Caco-2 (cell line): ENCODE data around the gene YIF1A. TPM values are rescaled to one million over a fixed set of nuclear protein-coding genes. Genes with fewer than 3 reads are reported as not detected.

Experiments used
- BruUV-seq: library from RNA; stranded (reverse); fragments of 400-500 nt; replicated peaks from 2 replicates; lab custom pipeline; 2021; lab: Mats Ljungman, UMichigan
- CTCF ChIA-PET: fragments of 300-600 bp; sonication (Branson Sonifier 250); formaldehyde crosslinking; loops from one replicate; lab custom pipeline; 2022; ENCODE audit warnings: antibody characterized with exemption; lab: Charles Lee
- POLR2A ChIA-PET: fragments of 300-600 bp; sonication (Branson Sonifier 250); formaldehyde crosslinking; loops from one replicate; lab custom pipeline; 2022; ENCODE audit warnings: antibody characterized with exemption; lab: Charles Lee
- DNase-seq, 2 experiments: peaks; one replicate each; pipeline versions ENCODE4 v3.0.0 to v3.0.0-alpha.2; 2020 to 2022
- H3K27me3 ChIP-seq: replicated peaks from 2 replicates; pipeline ENCODE4 v1.6.0; 2011; ENCODE audit warnings: low read length; ENCODE audit not compliant: control insufficient read depth, insufficient read depth
- H3K36me3 ChIP-seq: 2 replicates; pipeline ENCODE4 v1.5.1; 2011; ENCODE audit warnings: low read length; ENCODE audit not compliant: control insufficient read depth, insufficient read depth
- H3K4me1 ChIP-seq: fragments of 250-450 bp; sonication (Bioruptor Pico); 2 replicates; pipeline ENCODE4 v1.5.1; 2020; ENCODE audit warnings: mild to moderate bottlenecking
- H3K4me3 ChIP-seq: 2 replicates; pipeline ENCODE4 v1.5.1; 2011; ENCODE audit warnings: low read depth, mild to moderate bottlenecking, control low read depth, low read length
- H3K9me3 ChIP-seq: fragments of 250-450 bp; sonication (Bioruptor Pico); 2 replicates; pipeline ENCODE4 v1.5.1; 2020; ENCODE audit warnings: mild to moderate bottlenecking, moderate library complexity
- H3K27ac Mint-ChIP-seq: one replicate; pipeline ENCODE4 v1.8.0; 2022; ENCODE audit warnings: mixed read lengths; ENCODE audit not compliant: unreplicated experiment
- H3K27me3 Mint-ChIP-seq: one replicate; pipeline ENCODE4 v1.8.0; 2022; ENCODE audit warnings: mixed read lengths; ENCODE audit not compliant: insufficient read depth, unreplicated experiment
- H3K36me3 Mint-ChIP-seq: one replicate; pipeline ENCODE4 v1.8.0; 2022; ENCODE audit warnings: mild to moderate bottlenecking, mixed read lengths; ENCODE audit not compliant: insufficient read depth, unreplicated experiment
- H3K4me1 Mint-ChIP-seq: one replicate; pipeline ENCODE4 v1.8.0; 2022; ENCODE audit warnings: low read depth, mixed read lengths; ENCODE audit not compliant: unreplicated experiment
- H3K4me3 Mint-ChIP-seq: one replicate; pipeline ENCODE4 v1.8.0; 2022; ENCODE audit warnings: mild to moderate bottlenecking, moderate library complexity, mixed read lengths; ENCODE audit not compliant: unreplicated experiment
- H3K9me3 Mint-ChIP-seq: one replicate; pipeline ENCODE4 v1.8.0; 2022; ENCODE audit warnings: mixed read lengths; ENCODE audit not compliant: unreplicated experiment
- CTCF ChIP-seq, 2 experiments: fragments of 200-600 bp in 1 of 2; IDR thresholded peaks; 1 replicate in 1 of 2; 2 replicates in 1 of 2; pipeline versions ENCODE4 v1.5.1 to v1.8.0; 2011 to 2022; ENCODE audit warnings: antibody characterized with exemption in 1 of 2, control low read depth in 1 of 2, inconsistent platforms in 1 of 2, low read depth in 1 of 2, low read length in 1 of 2, mild to moderate bottlenecking in 1 of 2, moderate library complexity in 1 of 2; ENCODE audit not compliant: insufficient read depth in 1 of 2, severe bottlenecking in 1 of 2, unreplicated experiment in 1 of 2
- intact Hi-C: fragments of 100-400 bp; cut with micrococcal nuclease; formaldehyde crosslinking; loops from one replicate; pipeline ENCODE4 v1.10.0; 2022; ENCODE audit not compliant: unreplicated experiment
- total RNA-seq: library from RNA; stranded (reverse); gene quantifications from 2 replicates; pipeline ENCODE4 v1.2.3, GENCODE V29; 2022

Gene YIF1A
- total RNA-seq, 1 experiment from 2014 or later = 159 TPM

- no peaks in the 10 kb centered on the region for H3K4me1 Mint-ChIP-seq
- POLR2A ChIA-PET = interaction anchor here (0.7 kb wide), 1 partner anchor 21 kb away, joined by 3 read pairs; the partner anchor contains the start of gene YIF1A
- intact Hi-C loops = no loop called here
- Histone ChIP-seq H3K27me3 (no peaks in the 10 kb centered on the region), H3K9me3 (no peaks in the 10 kb centered on the region), H3K4me1 (peaks cover 14% of the 10 kb centered on the region), H3K4me3 (no peak overlapping the region), H3K36me3 (no peaks in the 10 kb centered on the region)
- H3K27me3 Mint-ChIP-seq = no peaks in the 10 kb centered on the region
- no TSS peak for BruUV-seq
- CTCF ChIA-PET = interaction anchor here (1.3 to 2.9 kb wide), 2 partner anchors 19 to 26 kb away, joined by 3 to 34 read pairs; partner anchors contain the start of gene RIN1
- DNase-seq = no peak
- no peak for TF ChIP-seq CTCF (IDR thresholded peaks at IDR 0.05; ENCODE audit: insufficient read depth in 1 of 2, low read depth in 1 of 2, low read length in 1 of 2, severe bottlenecking in 1 of 2, unreplicated experiment in 1 of 2)
- no peak overlapping the region for H3K4me3 Mint-ChIP-seq
- H3K36me3 Mint-ChIP-seq = peaks cover 17% of the 10 kb centered on the region
- no peak overlapping the region for H3K27ac Mint-ChIP-seq
- no peaks in the 10 kb centered on the region for H3K9me3 Mint-ChIP-seq
Observed at GRCh38 chr11:66310324-66310723, 21.4 kb upstream of the YIF1A start.

- intact Hi-C loops = no loop called here
- POLR2A ChIA-PET = no interaction called here
- H3K4me3 Mint-ChIP-seq = no peak overlapping the region
Observed at GRCh38 chr11:66309475-66309874, 20.5 kb upstream of the YIF1A start.

GRCh38 chr11:66302656-66303055, 13.7 kb upstream of the YIF1A start:
- no peaks in the 10 kb centered on the region for H3K9me3 Mint-ChIP-seq
- CTCF ChIA-PET = no interaction called here
- H3K4me1 ChIP-seq = no peaks in the 10 kb centered on the region
- no peaks in the 10 kb centered on the region for H3K36me3 Mint-ChIP-seq
- H3K4me1 Mint-ChIP-seq = no peaks in the 10 kb centered on the region
- DNase-seq = no peak
- no peaks in the 10 kb centered on the region for H3K27me3 Mint-ChIP-seq
- POLR2A ChIA-PET = no interaction called here
- BruUV-seq = no TSS peak
- no peak for TF ChIP-seq CTCF (IDR thresholded peaks at IDR 0.05; ENCODE audit: insufficient read depth in 1 of 2, low read depth in 1 of 2, low read length in 1 of 2, severe bottlenecking in 1 of 2, unreplicated experiment in 1 of 2)
- no peaks in the 10 kb centered on the region for H3K9me3 ChIP-seq
- no peak overlapping the region for H3K4me3 Mint-ChIP-seq
- intact Hi-C loops = no loop called here
- no peaks in the 10 kb centered on the region for H3K27me3 ChIP-seq
- H3K36me3 ChIP-seq = no peaks in the 10 kb centered on the region
- no peak overlapping the region for H3K27ac Mint-ChIP-seq
- H3K4me3 ChIP-seq = no peak overlapping the region

More at GRCh38 chr11:66309475-66309874, 20.5 kb upstream of the YIF1A start:
- Mint-ChIP-seq H3K27ac (no peak overlapping the region), H3K9me3 (no peaks in the 10 kb centered on the region), H3K27me3 (no peaks in the 10 kb centered on the region), H3K36me3 (peaks cover 17% of the 10 kb centered on the region), H3K4me1 (no peaks in the 10 kb centered on the region)
- Histone ChIP-seq H3K4me3 (no peak overlapping the region), H3K27me3 (no peaks in the 10 kb centered on the region), H3K9me3 (no peaks in the 10 kb centered on the region), H3K4me1 (peaks cover 14% of the 10 kb centered on the region), H3K36me3 (no peaks in the 10 kb centered on the region)
- TF ChIP-seq CTCF (IDR thresholded peaks at IDR 0.05; ENCODE audit: insufficient read depth in 1 of 2, low read depth in 1 of 2, low read length in 1 of 2, severe bottlenecking in 1 of 2, unreplicated experiment in 1 of 2) = no peak
- BruUV-seq = no TSS peak
- no peak for DNase-seq
- CTCF ChIA-PET = interaction anchor here (1.3 kb wide), 1 partner anchor 27 kb away, joined by 3 read pairs; the partner anchor contains the start of gene RIN1
